Subcutaneous abdominal adipose tissue (tissue), 5 donors: Measurements from ENCODE around the gene EFCC1.
A peak's percentile ranks its signal among the peaks of the same experiment; 100 is the strongest.

Source experiments
- H3K27ac ChIP-seq: one replicate; pipeline ENCODE4 v1.7.0; 2013; ENCODE audit warnings: low read depth, mild to moderate bottlenecking, inconsistent platforms, low read length, moderate library complexity
- H3K27me3 ChIP-seq, 5 donors: one replicate each; pipeline ENCODE4 v1.7.0; 2013; ENCODE audit warnings: low read length in 5 of 5, inconsistent platforms in 1 of 5; ENCODE audit not compliant: control insufficient read depth in 5 of 5, insufficient read depth in 4 of 5
- H3K36me3 ChIP-seq, 5 donors: one replicate each; pipeline ENCODE4 v1.7.0; 2013; ENCODE audit warnings: low read length in 5 of 5; ENCODE audit not compliant: control insufficient read depth in 5 of 5, insufficient read depth in 5 of 5
- H3K4me1 ChIP-seq, 5 donors: one replicate each; pipeline ENCODE4 v1.7.0; 2013; ENCODE audit warnings: low read length in 5 of 5, mild to moderate bottlenecking in 3 of 5, moderate library complexity in 1 of 5; ENCODE audit not compliant: control insufficient read depth in 5 of 5, insufficient read depth in 5 of 5
- H3K4me3 ChIP-seq, 5 donors: one replicate each; pipeline ENCODE4 v1.7.0; 2013; ENCODE audit warnings: low read length in 5 of 5, low read depth in 1 of 5
- H3K9ac ChIP-seq, 5 donors: one replicate each; pipeline ENCODE4 v1.7.0; 2013; ENCODE audit warnings: low read length in 5 of 5, mild to moderate bottlenecking in 4 of 5, moderate library complexity in 3 of 5
- H3K9me3 ChIP-seq, 5 donors: one replicate each; pipeline ENCODE4 v1.7.0; 2013; ENCODE audit warnings: low read length in 5 of 5; ENCODE audit not compliant: control insufficient read depth in 5 of 5
- donor health status: healthy.
- donor health status: healthy.
- donor health status: healthy.
- donor health status: healthy.
- donor health status: healthy.

Gene EFCC1

GRCh38 chr3:129021140-129021551 lies 20.0 kb downstream of the EFCC1 start:
- peaks cover 11 to 45% (median 38%) of the 10 kb centered on the region in 5 donors for H3K4me1 ChIP-seq
- no peaks in the 10 kb centered on the region for H3K9me3 ChIP-seq
- no peak overlapping the region for H3K9ac ChIP-seq
- no peaks in the 10 kb centered on the region for H3K36me3 ChIP-seq
- no peak overlapping the region for H3K27ac ChIP-seq
- H3K4me3 ChIP-seq = no peak overlapping the region
- no peaks in the 10 kb centered on the region for H3K27me3 ChIP-seq

DNA sequence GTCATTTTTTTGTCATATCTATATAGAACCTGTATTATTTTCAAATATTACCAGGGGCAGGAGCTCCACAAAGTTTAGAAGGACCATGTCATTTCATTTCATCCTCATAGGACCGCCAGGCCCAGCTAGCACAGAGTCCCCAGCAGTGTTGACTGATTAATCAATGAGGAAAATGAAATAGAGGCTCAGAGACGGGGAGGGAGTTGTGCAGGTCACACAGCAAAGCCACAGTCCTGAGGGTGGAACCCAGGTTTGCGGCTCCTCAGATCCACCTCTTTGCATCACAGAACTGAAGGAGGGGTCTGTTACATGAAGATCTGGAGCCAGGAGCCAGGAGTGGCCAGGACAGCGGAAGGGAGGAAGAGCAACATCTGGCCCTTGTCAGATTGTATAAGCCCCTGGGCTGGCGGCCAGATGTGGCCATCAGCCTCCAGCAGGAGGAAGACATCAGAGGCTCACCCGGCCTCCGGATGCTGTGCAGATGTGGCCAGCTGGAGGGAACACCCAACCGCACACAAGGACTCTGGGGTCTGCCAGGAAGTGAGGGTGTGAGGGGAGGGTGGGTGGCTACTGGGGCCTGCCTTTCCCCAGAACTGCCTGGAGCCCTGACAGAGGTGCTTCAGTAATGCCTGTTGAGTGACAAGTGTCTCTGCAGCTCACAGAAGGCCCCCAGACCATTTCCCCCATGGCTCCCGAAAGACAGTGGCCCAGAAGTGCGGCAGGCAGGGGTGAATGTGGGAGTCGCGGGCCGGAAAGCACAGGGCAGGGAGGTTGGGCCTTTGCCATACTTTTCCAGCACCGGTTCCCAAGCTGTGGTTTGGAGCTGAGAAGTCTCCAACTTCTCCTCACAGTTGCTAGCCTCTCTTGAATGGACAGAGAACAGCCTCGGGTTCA lies 21.3 kb downstream of the EFCC1 start:
- no peak overlapping the region for H3K27ac ChIP-seq
- H3K4me3 ChIP-seq = no peak overlapping the region
- H3K4me1 ChIP-seq = peaks cover 9 to 43% (median 37%) of the 10 kb centered on the region in 5 donors

DNA sequence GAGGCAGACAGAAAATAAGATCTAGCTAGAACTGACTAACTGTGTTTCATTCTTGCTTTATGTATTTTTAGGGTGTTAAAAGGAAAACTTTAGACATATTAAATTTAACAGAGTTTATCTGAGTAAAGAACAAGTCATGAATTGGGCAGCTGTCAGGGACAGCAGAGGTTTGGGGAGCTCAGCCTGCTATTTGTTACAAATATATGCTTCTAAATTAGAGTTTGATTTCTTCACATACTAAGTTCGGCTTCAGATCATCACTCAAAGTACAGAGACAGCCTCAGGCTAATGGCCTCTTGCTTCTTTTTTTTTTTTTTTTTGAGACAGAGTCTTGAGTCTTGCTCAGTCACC lies 21.9 kb downstream of the EFCC1 start:
- peaks cover 7 to 39% (median 33%) of the 10 kb centered on the region in 5 donors for H3K4me1 ChIP-seq
- H3K36me3 ChIP-seq = no peaks in the 10 kb centered on the region
- H3K27me3 ChIP-seq = no peaks in the 10 kb centered on the region
- no peak overlapping the region for H3K4me3 ChIP-seq
- no peak overlapping the region for H3K9ac ChIP-seq
- no peaks in the 10 kb centered on the region for H3K9me3 ChIP-seq
- no peak overlapping the region for H3K27ac ChIP-seq

More for the DNA sequence above, 21.3 kb downstream of the EFCC1 start:
- H3K9ac ChIP-seq = no peak overlapping the region
- no peaks in the 10 kb centered on the region for H3K9me3 ChIP-seq
- no peaks in the 10 kb centered on the region for H3K27me3 ChIP-seq
- H3K36me3 ChIP-seq = no peaks in the 10 kb centered on the region

DNA sequence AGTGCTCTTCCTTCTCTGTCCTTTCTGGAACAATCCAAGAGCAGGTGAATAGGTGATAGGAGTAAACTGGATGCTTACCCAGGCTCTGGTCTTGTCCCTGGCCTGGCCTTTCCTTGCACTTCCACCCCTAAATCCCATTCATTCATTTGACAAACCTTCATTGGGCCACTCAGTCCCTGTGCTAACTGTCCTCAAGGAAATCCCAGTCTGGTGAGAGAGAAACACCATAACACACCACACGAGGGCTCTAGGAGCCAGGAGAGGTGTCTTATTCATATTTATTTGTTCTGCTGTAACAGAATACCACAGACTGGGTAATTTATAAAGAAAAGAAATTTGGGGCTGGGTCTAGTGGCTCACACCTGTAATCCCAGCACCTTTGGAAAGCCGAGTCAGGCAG lies 22.8 kb downstream of the EFCC1 start:
- Histone ChIP-seq H3K4me3 (no peak overlapping the region), H3K9ac (no peak overlapping the region), H3K27me3 (no peaks in the 10 kb centered on the region), H3K36me3 (no peaks in the 10 kb centered on the region), H3K4me1 (peaks cover 7 to 39% (median 32%) of the 10 kb centered on the region in 5 donors), H3K9me3 (no peaks in the 10 kb centered on the region), H3K27ac (no peak overlapping the region)

DNA sequence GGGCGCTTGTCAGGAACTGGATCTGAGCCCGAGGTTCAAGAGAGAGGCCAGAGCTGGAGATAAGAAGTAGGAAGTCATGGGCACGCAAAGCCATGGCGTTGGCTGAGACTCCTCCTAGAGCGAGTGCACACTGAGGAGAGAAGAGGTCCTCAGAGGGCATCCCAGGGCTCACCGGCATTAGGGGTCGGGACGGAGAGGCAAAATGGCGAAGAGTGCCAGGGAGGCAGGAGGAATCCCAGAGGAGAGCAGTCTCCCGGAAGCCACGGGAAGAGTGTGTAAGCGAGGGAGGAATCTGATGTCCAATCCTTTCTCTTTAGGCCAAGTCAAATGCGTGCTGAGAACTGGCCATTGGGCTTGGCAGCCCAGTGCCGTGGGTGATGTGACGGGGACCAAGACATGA lies 24.0 kb downstream of the EFCC1 start:
- H3K27ac ChIP-seq = no peak overlapping the region
- H3K4me1 ChIP-seq = peaks cover 7 to 39% (median 32%) of the 10 kb centered on the region in 5 donors

DNA sequence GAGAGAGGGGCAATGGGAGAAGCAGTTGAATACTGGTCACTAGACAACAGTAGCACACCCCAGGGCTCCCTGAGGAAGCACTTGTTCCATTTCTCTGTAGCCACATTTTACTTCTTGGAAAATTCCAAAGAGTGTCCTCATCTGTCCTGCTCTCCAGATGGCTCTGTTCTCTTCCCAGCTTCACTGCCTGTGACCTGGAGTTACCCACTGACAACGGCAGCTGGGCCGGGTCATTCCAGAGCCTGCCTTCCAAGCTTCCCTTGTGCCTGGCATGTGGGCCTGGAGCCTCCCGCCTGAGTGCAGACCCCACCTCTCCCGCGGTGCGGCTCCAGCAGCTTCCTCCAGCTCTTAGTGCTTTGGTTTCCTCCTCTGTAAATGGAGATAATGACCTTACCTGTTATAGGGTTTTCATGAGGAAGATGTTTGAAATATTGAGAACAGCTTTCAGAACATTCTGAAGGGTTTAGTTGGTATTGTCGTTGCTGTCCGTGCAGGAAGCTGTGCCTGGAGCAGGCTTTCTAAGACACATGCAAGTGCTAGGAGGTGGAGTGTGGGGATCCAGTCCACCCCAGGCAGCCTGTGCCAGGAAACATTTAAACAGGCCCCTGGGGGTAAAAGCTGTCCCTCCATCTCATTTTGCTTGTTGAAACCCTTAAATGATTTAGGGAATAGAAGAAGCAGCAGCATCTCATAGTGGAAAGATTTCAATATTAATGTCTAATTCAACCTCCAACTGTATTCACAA lies 24.8 kb downstream of the EFCC1 start:
- Histone ChIP-seq H3K4me3 (no peak overlapping the region), H3K36me3 (no peaks in the 10 kb centered on the region), H3K9me3 (peaks cover 0 to 7% (median 3%) of the 10 kb centered on the region in 5 donors), H3K4me1 (peaks cover 7 to 39% (median 32%) of the 10 kb centered on the region in 5 donors), H3K27me3 (no peaks in the 10 kb centered on the region), H3K9ac (peak overlapping the region in 1 of 5 donors; percentile 26), H3K27ac (peak overlapping the region; percentile 41)

More for the DNA sequence above, 24.0 kb downstream of the EFCC1 start:
- Histone ChIP-seq H3K36me3 (no peaks in the 10 kb centered on the region), H3K27me3 (no peaks in the 10 kb centered on the region), H3K4me3 (no peak overlapping the region), H3K9ac (no peak overlapping the region), H3K9me3 (peaks cover 0 to under 1% (median 0%) of the 10 kb centered on the region in 5 donors)

- Histone ChIP-seq H3K36me3 (no peaks in the 10 kb centered on the region), H3K9ac (peak overlapping the region in 3 of 5 donors; percentile 30 to 73 (median 52)), H3K4me1 (peaks cover 7 to 39% (median 32%) of the 10 kb centered on the region in 5 donors), H3K27me3 (no peaks in the 10 kb centered on the region), H3K9me3 (peaks cover 0 to 7% (median 3%) of the 10 kb centered on the region in 5 donors), H3K27ac (peak overlapping the region; percentile 41), H3K4me3 (peak overlapping the region; percentile 51 to 64 (median 55))
These were observed 25.8 kb downstream of the EFCC1 start for GRCh38 chr3:129026728-129027543.

- peaks cover 0 to under 1% (median 0%) of the 10 kb centered on the region in 5 donors for H3K36me3 ChIP-seq
- H3K27me3 ChIP-seq = no peaks in the 10 kb centered on the region
- H3K4me3 ChIP-seq = peak overlapping the region in 4 of 5 donors; percentile 42 to 64 (median 57)
- peaks cover 7 to 34% (median 26%) of the 10 kb centered on the region in 5 donors for H3K4me1 ChIP-seq
- peak overlapping the region in 3 of 5 donors; percentile 30 to 73 (median 52) for H3K9ac ChIP-seq
- no peak overlapping the region for H3K27ac ChIP-seq
- H3K9me3 ChIP-seq = peaks cover 0 to 7% (median 3%) of the 10 kb centered on the region in 5 donors
These were observed 26.4 kb downstream of the EFCC1 start for GRCh38 chr3:129027544-129027880.

DNA sequence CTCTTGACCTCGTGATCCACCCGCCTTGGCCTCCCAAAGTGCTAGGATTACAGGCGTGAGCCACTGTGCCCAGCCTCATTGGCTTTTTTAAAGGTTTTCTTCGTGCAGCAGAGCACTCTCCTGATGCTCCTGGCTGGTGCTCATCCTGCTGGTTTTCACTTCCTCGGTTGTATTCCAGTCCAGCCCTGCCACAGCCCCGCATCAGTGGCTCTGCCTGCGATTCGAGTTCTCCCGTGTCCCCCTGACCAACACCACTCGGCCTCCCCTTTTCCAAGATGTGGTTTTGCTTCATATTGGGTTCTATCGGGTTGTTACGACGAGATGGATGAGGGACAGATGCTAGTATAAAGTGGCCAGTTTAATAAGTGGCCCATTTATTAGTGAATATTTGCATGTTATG lies 27.8 kb downstream of the EFCC1 start:
- Histone ChIP-seq H3K9me3 (peaks cover 0 to 7% (median 3%) of the 10 kb centered on the region in 5 donors), H3K4me1 (peaks cover 7 to 30% (median 23%) of the 10 kb centered on the region in 5 donors), H3K27me3 (no peaks in the 10 kb centered on the region), H3K36me3 (peaks cover 0 to 6% (median 0%) of the 10 kb centered on the region in 5 donors), H3K27ac (no peak overlapping the region), H3K4me3 (no peak overlapping the region), H3K9ac (no peak overlapping the region)
